ENCODE results near the gene MCTP1.

MCTP1 gene

DNA sequence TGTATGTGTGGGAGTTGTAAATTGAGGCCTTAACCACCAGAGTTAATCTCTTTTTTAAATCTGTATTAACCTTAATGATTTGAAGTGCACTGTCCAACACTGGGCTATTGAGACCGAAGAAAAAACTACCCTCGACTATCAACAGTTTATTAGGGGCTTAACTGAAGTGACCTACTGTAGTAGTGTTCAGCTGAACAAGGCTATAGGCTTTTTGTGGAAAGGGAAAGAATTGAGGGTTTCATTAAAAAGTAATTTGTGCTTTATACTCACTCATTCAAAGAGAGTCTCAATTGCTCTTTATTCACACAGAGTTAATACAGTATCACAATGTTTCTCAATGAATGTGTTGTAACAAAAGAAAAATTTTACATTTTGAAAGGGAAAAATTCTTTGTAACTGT, 399.0 kb downstream of the MCTP1 start:
- FAIRE-seq: no peak
- TF ChIP-seq POLR2AphosphoS5 (IDR thresholded peaks at IDR 0.05; ENCODE audit: low read depth, low read length) (no peak), POLR2A (IDR thresholded peaks at IDR 0.05; ENCODE audit: low read depth, low read length) (no peak), TAF1 (IDR thresholded peaks at IDR 0.05; ENCODE audit: borderline replicate concordance, low read depth, low read length) (no peak)
- no peak for DNase-seq (ENCODE audit: insufficient read length)

DNA sequence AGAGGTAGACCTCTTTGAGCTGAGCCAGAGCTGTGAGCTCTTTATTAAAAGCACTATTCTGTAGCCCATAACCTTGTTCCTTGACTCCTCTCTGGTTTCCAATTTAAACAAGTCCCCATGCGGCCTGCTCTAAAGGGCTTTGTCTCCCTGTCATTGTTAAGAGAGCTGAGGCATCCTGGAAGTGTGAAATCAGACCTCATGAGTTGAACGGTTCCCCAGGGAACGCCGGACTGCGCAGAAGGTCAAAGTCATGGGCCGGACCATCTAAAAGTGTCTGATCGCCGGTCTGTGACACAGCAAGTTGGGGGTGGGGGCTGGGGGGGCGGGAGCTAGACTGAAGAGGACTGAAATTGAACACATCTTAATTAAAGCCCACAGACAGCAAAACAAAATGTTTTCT, 400.6 kb downstream of the MCTP1 start:
- FAIRE-seq (no peak), DNase-seq (ENCODE audit: insufficient read length) (no peak)
- TF ChIP-seq POLR2A (IDR thresholded peaks at IDR 0.05; ENCODE audit: low read depth, low read length) (no peak), TAF1 (IDR thresholded peaks at IDR 0.05; ENCODE audit: borderline replicate concordance, low read depth, low read length) (no peak), POLR2AphosphoS5 (IDR thresholded peaks at IDR 0.05; ENCODE audit: low read depth, low read length) (no peak)

DNA sequence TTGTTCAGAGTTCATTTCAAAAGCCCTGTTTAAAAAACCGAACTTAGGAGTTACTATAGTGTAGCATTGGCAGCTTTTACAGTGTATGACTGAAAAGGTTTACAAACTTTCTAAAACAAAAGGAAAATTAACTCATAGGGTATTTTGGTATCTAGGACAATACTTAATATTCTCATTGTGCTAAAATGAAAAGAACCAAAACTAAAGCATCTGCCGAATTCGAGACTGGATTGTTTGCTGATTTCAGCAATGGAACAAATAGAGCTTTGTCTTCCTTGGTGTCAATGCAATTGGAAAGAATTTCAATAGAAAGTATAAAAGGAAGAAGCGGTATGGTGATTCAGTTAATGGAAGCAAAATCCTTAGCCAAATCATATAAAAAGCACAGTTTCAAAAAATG, 412.4 kb downstream of the MCTP1 start:
- TF ChIP-seq POLR2A (IDR thresholded peaks at IDR 0.05; ENCODE audit: low read depth, low read length): no peak
- no peak for TF ChIP-seq TAF1 (IDR thresholded peaks at IDR 0.05; ENCODE audit: borderline replicate concordance, low read depth, low read length)
- FAIRE-seq: no peak
- no peak for DNase-seq (ENCODE audit: insufficient read length)

DNA sequence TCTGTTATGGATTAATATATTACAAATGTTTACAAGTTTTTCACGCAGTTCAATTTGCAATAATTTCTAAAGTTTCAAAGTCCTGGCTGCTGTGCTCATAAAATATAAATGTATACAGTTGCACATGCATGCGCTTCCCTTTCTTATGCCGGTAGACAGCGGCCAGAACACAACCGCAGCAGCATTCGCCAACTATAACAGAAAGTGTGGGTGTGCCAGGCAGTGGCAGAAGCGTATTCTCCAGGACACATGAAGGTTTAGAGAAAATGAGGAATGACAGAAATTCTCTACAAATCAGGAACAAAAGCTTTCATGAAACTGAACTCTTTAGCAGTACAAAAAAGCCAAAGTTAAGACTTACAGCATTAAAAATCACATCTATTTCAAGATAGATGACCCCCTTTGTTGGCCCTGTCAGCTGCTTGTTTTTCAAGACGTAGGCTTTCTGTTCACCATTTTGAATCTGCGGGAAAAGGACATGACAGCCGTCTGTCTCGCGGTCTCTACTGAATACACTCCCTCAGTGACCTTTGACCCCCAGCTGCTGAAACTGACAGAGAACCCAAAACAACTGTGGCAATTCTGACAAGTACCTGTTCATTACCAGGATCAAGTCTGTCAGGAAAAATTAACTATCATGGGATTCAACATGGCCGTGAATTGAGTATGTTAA, 414.2 kb downstream of the MCTP1 start:
- TF ChIP-seq TAF1 (IDR thresholded peaks at IDR 0.05; ENCODE audit: borderline replicate concordance, low read depth, low read length): no peak
- no peak for TF ChIP-seq POLR2A (IDR thresholded peaks at IDR 0.05; ENCODE audit: low read depth, low read length)
- TF ChIP-seq POLR2AphosphoS5 (IDR thresholded peaks at IDR 0.05; ENCODE audit: low read depth, low read length): no peak
- no peak for DNase-seq (ENCODE audit: insufficient read length)
- no peak for FAIRE-seq

DNA sequence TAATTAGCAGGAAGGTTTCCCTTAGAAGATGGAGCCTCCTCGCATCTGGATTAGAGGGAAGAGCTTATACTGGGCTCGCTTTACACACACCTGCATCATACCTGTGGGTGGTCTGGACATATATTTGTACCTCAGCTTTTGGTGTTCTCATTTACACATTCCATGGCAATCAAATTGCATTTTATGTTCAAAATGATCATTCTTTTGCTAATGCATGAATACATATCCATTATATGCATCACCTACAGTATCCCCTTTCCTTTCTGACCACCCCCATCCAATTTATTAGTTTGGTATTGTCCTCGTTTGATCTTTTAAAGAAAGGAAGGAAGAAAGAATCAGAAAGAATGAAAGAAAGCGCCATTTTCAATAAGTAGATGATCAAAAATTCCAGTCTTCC, 415.0 kb downstream of the MCTP1 start:
- no peak for FAIRE-seq
- no peak for DNase-seq (ENCODE audit: insufficient read length)
- TF ChIP-seq POLR2AphosphoS5 (IDR thresholded peaks at IDR 0.05; ENCODE audit: low read depth, low read length) (no peak), TAF1 (IDR thresholded peaks at IDR 0.05; ENCODE audit: borderline replicate concordance, low read depth, low read length) (no peak), POLR2A (IDR thresholded peaks at IDR 0.05; ENCODE audit: low read depth, low read length) (no peak)

DNA sequence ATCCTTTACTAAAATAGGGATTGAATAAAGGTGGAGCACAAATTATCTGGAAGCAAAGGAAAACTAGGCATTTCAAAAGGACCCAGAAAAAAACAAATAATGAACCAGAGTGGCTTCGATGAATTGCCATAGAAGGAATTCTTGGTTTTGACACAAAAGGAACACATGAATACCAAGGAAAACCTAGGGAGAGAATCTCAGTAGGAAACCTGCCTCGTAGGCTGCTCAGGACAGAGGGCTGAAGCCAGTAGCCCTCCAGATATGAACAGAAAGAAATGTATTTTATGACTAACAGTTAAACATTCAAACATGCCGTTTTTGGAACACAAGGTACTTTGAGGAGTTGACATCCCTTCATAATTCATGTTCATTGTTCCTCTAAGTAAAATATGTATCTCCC, 420.9 kb downstream of the MCTP1 start:
- no peak for FAIRE-seq
- DNase-seq (ENCODE audit: insufficient read length): no peak
- TF ChIP-seq POLR2A (IDR thresholded peaks at IDR 0.05; ENCODE audit: low read depth, low read length) (no peak), POLR2AphosphoS5 (IDR thresholded peaks at IDR 0.05; ENCODE audit: low read depth, low read length) (no peak), TAF1 (IDR thresholded peaks at IDR 0.05; ENCODE audit: borderline replicate concordance, low read depth, low read length) (no peak)

DNA sequence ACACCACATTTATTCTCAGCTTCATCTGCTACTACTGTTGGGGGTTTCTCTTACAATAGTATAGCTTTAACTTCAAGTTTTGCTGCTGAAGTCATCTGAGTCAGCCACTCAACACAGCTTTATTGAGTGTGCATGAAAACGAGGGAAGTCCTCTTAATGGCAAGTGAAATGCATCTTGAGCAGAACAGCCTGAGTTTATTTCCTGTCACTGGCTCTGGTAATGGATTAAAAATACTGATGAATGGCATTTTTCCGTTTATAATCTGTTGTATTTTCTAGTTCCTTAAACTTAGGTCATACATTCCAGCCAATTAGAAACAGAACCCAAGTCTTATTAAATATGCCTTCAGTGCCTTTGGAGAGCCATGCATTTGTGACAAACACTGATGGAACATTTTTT, 427.8 kb downstream of the MCTP1 start:
- DNase-seq (ENCODE audit: insufficient read length) (no peak), FAIRE-seq (no peak)
- TF ChIP-seq TAF1 (IDR thresholded peaks at IDR 0.05; ENCODE audit: borderline replicate concordance, low read depth, low read length) (no peak), POLR2AphosphoS5 (IDR thresholded peaks at IDR 0.05; ENCODE audit: low read depth, low read length) (no peak), POLR2A (IDR thresholded peaks at IDR 0.05; ENCODE audit: low read depth, low read length) (no peak)

DNA sequence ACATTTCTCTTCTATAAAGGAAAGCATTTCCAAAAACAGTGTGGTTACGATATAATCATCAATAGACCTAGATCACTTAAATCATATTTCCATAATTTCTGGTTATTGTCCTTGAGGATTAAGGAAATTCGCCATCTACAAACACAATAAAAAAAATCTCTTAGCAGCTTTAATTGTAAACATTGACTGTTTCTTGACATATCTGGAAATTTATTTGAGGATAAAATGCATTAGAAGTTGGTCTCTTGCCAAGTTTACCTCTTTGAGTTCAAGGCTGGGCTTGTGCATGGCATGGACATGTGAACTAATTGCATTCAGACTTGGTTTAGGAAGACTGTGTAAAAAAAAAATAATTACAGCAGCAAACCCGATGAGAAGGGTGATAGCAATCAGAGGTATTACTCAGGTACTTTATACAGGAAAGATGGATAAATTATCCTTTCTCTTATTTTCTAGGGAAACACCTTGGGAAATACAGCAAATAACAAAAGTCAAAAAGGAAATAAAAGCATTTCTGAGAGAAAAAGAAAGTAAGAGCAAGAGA, 428.6 kb downstream of the MCTP1 start:
- FAIRE-seq: peak; percentile 40
- no peak for DNase-seq (ENCODE audit: insufficient read length)
- no peak for TF ChIP-seq POLR2AphosphoS5 (IDR thresholded peaks at IDR 0.05; ENCODE audit: low read depth, low read length)
- TF ChIP-seq TAF1 (IDR thresholded peaks at IDR 0.05; ENCODE audit: borderline replicate concordance, low read depth, low read length): no peak
- TF ChIP-seq POLR2A (IDR thresholded peaks at IDR 0.05; ENCODE audit: low read depth, low read length): no peak

DNA sequence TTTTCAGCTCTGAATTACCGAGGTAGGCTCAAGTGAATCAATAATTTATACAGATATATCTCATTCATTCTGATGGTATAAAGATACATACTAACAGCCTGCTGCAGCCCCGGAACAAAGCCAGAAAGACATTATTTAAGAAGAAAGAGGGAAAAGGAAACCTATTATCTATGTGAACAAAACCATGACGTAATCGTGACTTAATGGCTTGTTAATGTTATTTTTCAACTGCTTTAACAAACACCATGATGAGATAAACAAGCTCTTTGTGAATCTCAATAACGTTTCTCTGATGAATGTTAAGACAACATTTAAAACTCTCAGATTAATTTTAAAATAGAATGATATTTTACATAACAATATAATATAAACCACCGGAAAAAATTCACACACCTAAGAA, 429.4 kb downstream of the MCTP1 start:
- FAIRE-seq (no peak), DNase-seq (ENCODE audit: insufficient read length) (no peak)
- no peak for TF ChIP-seq POLR2A (IDR thresholded peaks at IDR 0.05; ENCODE audit: low read depth, low read length)
- TF ChIP-seq POLR2AphosphoS5 (IDR thresholded peaks at IDR 0.05; ENCODE audit: low read depth, low read length): no peak
- no peak for TF ChIP-seq TAF1 (IDR thresholded peaks at IDR 0.05; ENCODE audit: borderline replicate concordance, low read depth, low read length)

DNA sequence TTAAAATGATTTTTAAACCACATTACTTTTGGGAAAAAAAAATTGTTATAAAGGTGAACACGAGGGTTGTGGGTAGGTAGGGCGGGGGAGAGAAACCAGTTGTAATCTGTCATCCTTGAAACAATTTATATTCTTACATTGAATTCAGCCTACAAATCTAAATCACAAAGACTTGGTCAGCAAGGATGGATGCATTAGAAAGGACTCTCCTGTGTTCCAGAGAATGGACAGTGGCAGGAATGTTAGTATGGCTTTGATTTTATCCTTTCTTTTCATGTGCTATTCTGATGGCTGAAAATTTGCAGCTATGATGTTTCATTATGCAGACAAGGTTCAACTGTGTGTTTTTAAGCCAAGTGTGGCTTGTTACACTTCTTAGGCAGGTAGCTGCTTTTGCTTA, 431.8 kb downstream of the MCTP1 start:
- no peak for TF ChIP-seq POLR2AphosphoS5 (IDR thresholded peaks at IDR 0.05; ENCODE audit: low read depth, low read length)
- TF ChIP-seq POLR2A (IDR thresholded peaks at IDR 0.05; ENCODE audit: low read depth, low read length): no peak
- no peak for TF ChIP-seq TAF1 (IDR thresholded peaks at IDR 0.05; ENCODE audit: borderline replicate concordance, low read depth, low read length)
- FAIRE-seq (peak; percentile 33), DNase-seq (ENCODE audit: insufficient read length) (no peak)

DNA sequence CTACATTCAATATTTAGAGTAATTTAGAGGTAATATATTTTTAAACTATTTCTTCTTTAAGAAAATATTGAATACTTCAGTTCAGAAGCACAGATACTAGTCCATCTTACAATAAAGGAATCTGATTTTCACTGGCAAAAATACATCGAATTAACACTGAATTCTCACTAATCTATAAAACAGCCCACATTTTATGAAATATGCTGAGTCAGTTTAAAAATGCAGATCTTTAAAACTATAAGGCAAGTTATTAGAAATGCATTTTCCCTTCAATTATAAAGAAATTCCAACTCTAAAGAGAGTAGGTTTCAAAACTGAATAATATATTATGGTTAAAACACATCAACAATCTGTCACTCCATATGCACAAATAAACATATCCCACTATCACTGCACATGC, 433.9 kb downstream of the MCTP1 start:
- FAIRE-seq (no peak), DNase-seq (ENCODE audit: insufficient read length) (no peak)
- no peak for TF ChIP-seq POLR2A (IDR thresholded peaks at IDR 0.05; ENCODE audit: low read depth, low read length)
- no peak for TF ChIP-seq POLR2AphosphoS5 (IDR thresholded peaks at IDR 0.05; ENCODE audit: low read depth, low read length)
- no peak for TF ChIP-seq TAF1 (IDR thresholded peaks at IDR 0.05; ENCODE audit: borderline replicate concordance, low read depth, low read length)
